Omental fat pad (tissue), 4 donors: ENCODE measurements around the gene TLCD1. TPM values are rescaled to one million over a fixed set of nuclear protein-coding genes. Genes with fewer than 3 reads are reported as not detected.

Experiments used
- ATAC-seq: fragments of 150-250 bp; one replicate; pipeline ENCODE4 v1.9.1; 2016; ENCODE audit warnings: mild to moderate bottlenecking, moderate library complexity; ENCODE audit not compliant: low FRiP score
- DNase-seq: peaks from one replicate; pipeline ENCODE4 v3.0.0-alpha.2; 2019; ENCODE audit warnings: low spot score
- total RNA-seq, 4 donors: library from RNA; depleted of rRNA; stranded (reverse); fragments of >200 nt; gene quantifications; one replicate each; pipeline ENCODE4 v1.1.0, GENCODE V29; 2016
- TF ChIP-seq, protein P1 (sequence below), 3 donors: fragments of 450-650 bp; IDR thresholded peaks; one replicate each; pipeline ENCODE4 v1.5.1; 2016 to 2017; ENCODE audit warnings: antibody characterized with exemption in 3 of 3, mild to moderate bottlenecking in 3 of 3, moderate library complexity in 2 of 3

TLCD1 gene
- total RNA-seq, 4 donors from 2014 or later = 2.1 to 5.2 (median 3.6) TPM; not detected in 1

GRCh38 chr17:28705728-28706334, 20.2 kb downstream of the TLCD1 start:
- DNase-seq (no peak), ATAC-seq (no peak)
- TF ChIP-seq, protein P1, sequence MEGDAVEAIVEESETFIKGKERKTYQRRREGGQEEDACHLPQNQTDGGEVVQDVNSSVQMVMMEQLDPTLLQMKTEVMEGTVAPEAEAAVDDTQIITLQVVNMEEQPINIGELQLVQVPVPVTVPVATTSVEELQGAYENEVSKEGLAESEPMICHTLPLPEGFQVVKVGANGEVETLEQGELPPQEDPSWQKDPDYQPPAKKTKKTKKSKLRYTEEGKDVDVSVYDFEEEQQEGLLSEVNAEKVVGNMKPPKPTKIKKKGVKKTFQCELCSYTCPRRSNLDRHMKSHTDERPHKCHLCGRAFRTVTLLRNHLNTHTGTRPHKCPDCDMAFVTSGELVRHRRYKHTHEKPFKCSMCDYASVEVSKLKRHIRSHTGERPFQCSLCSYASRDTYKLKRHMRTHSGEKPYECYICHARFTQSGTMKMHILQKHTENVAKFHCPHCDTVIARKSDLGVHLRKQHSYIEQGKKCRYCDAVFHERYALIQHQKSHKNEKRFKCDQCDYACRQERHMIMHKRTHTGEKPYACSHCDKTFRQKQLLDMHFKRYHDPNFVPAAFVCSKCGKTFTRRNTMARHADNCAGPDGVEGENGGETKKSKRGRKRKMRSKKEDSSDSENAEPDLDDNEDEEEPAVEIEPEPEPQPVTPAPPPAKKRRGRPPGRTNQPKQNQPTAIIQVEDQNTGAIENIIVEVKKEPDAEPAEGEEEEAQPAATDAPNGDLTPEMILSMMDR (IDR thresholded peaks at IDR 0.05) = no peak

- ATAC-seq = no peak
- TF ChIP-seq, protein P1 (IDR thresholded peaks at IDR 0.05) = no peak
Observed at GRCh38 chr17:28705074-28705659, 20.9 kb downstream of the TLCD1 start.

DNA sequence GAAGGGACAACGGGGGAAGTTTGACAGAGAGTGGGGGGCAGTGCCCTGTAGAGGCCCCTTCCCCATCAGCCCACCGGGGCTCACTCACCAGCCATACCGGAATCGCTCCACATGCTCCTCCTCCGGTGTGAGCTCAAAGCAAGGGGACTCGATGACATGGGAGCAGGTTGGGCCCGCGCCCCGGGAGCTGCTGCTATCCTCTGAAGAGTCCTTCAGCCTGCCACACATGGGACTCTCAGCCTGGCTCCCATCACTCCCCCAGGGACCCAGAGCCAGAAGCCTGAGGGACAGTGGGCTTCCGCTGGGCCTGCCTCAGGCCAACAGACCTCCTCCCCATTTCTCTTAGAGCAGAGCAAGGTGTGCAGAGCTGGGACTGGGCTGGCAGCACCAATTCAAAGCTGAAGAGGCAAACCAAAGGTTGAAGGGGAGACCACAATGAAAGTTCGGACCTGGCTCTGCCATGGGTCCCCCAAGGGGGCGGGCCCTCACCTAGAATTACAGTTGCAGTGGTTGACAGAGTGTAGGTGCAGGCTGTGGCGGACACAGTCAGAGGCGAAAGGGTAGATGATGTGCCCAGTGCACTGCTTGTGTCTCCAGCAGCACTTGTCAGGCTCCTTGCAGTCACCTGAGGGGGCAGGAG, 21.7 kb downstream of the TLCD1 start:
- DNase-seq (no peak), ATAC-seq (no peak)
- TF ChIP-seq, protein P1 (IDR thresholded peaks at IDR 0.05) = no peak

More at GRCh38 chr17:28705074-28705659, 20.9 kb downstream of the TLCD1 start:
- DNase-seq = no peak

DNA sequence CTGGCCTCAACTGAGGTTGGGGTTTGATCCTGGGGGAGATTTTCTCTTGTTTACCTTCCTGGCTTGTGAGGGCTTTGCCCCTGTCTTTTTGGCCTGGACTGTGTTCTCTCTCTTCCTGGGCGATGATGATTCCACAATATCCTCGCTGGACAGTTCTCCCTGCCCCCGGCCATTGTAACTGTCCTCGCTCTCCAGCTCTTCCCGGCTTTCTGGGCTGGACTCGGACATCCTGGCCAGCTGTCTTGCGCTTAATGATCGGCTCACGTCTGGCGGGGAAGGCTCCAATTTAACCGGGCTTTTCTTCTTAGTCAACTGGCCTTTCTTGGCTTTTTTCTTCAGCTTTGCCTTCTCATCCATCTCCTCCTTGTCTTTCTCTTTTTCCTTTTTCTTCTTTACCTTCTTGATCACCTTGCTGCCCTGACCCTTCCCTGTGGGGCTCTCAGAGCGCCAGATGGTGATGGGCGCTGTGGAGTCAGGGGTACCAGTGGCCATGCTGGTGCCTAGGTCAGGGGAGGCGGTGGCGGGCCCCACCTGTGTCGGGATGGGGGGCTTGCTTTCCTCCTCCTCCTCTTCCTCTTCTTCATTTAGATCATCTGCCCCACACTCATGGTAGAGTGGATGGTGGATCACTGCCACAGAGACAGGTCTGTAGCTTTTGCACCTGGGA, 22.3 kb downstream of the TLCD1 start:
- TF ChIP-seq, protein P1 (IDR thresholded peaks at IDR 0.05) = no peak
- ATAC-seq (no peak), DNase-seq (no peak)

GRCh38 chr17:28702752-28703150, 23.3 kb downstream of the TLCD1 start:
- TF ChIP-seq, protein P1 (IDR thresholded peaks at IDR 0.05) = no peak
- DNase-seq (no peak), ATAC-seq (no peak)

DNA sequence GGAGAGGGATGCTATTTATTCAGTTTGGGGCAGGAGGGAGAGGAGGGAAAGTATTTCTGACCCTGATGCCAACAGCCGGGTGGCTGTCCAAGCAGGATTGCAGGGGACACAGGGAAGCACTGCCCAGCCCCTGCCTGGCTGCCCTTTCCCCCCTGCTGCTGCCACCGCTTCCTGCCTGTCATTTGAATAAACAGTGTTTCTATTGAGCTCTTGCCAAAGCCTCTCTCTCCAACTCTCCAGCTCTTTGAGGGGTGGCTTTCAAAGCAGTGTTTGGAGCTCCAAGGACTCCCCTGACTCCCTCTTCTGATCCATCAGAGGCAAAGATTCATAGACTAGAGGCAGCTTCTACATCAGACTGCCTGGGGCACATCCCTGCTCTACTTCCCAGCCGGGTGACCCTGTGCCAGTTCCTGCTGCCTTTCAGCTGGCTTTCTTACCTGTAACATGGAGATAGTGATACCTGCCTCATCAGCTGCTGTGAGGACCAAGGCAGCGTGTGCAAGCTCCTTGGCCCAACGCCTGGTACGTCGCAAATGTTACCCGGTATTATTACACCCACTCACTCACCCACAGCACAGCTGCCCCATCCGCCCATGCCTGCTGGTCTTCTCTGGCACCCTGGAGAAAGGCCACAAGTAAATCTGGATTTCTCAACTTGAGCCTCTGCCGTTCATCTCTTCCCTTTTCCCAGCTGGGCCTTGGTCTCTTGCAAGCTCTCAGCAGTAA, 23.8 kb downstream of the TLCD1 start:
- TF ChIP-seq, protein P1 (IDR thresholded peaks at IDR 0.05) = no peak
- DNase-seq (no peak), ATAC-seq (no peak)
